ENCODE results near the gene IER5.

DNA sequence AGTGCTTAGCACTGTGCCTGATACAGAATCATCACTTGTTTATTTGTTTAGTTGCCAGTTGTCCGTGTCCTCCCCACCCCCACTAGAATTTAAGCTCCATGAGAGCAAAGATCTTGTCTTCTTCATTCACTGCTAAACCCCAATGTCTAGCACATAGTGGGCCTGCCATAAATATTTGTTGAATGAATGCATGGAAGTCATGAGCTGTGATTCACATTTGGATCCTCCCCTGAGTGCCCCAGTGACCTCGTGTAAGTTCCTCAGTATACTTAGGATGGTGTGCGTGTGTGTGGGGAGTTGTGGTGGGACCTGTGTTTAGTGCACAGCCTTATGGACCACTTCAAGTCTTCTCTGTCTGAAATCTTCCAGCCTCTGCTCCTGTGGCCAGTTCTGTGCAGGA, 23.1 kb downstream of the IER5 start:
- no peak for TF ChIP-seq EP300 (conservative IDR thresholded peaks at IDR 0.05; ENCODE audit: poor library complexity, severe bottlenecking)
- TF ChIP-seq, protein P1, sequence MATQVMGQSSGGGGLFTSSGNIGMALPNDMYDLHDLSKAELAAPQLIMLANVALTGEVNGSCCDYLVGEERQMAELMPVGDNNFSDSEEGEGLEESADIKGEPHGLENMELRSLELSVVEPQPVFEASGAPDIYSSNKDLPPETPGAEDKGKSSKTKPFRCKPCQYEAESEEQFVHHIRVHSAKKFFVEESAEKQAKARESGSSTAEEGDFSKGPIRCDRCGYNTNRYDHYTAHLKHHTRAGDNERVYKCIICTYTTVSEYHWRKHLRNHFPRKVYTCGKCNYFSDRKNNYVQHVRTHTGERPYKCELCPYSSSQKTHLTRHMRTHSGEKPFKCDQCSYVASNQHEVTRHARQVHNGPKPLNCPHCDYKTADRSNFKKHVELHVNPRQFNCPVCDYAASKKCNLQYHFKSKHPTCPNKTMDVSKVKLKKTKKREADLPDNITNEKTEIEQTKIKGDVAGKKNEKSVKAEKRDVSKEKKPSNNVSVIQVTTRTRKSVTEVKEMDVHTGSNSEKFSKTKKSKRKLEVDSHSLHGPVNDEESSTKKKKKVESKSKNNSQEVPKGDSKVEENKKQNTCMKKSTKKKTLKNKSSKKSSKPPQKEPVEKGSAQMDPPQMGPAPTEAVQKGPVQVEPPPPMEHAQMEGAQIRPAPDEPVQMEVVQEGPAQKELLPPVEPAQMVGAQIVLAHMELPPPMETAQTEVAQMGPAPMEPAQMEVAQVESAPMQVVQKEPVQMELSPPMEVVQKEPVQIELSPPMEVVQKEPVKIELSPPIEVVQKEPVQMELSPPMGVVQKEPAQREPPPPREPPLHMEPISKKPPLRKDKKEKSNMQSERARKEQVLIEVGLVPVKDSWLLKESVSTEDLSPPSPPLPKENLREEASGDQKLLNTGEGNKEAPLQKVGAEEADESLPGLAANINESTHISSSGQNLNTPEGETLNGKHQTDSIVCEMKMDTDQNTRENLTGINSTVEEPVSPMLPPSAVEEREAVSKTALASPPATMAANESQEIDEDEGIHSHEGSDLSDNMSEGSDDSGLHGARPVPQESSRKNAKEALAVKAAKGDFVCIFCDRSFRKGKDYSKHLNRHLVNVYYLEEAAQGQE (IDR thresholded peaks at IDR 0.05; ENCODE audit: borderline replicate concordance), result no peak
- TF ChIP-seq EZH2 (IDR thresholded peaks at IDR 0.05; ENCODE audit: borderline replicate concordance, insufficient read depth, low read length, poor library complexity, severe bottlenecking), result no peak
- TF ChIP-seq, protein P2, sequence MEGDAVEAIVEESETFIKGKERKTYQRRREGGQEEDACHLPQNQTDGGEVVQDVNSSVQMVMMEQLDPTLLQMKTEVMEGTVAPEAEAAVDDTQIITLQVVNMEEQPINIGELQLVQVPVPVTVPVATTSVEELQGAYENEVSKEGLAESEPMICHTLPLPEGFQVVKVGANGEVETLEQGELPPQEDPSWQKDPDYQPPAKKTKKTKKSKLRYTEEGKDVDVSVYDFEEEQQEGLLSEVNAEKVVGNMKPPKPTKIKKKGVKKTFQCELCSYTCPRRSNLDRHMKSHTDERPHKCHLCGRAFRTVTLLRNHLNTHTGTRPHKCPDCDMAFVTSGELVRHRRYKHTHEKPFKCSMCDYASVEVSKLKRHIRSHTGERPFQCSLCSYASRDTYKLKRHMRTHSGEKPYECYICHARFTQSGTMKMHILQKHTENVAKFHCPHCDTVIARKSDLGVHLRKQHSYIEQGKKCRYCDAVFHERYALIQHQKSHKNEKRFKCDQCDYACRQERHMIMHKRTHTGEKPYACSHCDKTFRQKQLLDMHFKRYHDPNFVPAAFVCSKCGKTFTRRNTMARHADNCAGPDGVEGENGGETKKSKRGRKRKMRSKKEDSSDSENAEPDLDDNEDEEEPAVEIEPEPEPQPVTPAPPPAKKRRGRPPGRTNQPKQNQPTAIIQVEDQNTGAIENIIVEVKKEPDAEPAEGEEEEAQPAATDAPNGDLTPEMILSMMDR (IDR thresholded peaks at IDR 0.05; ENCODE audit: poor library complexity, severe bottlenecking), result no peak
- TF ChIP-seq POLR2AphosphoS5 (IDR thresholded peaks at IDR 0.05), result no peak
- TF ChIP-seq SMC3 (conservative IDR thresholded peaks at IDR 0.05; ENCODE audit: poor library complexity), result no peak
- no peak for TF ChIP-seq TAF1 (IDR thresholded peaks at IDR 0.05; ENCODE audit: low read depth)
- TF ChIP-seq RAD21 (conservative IDR thresholded peaks at IDR 0.05), result no peak
- no peak for TF ChIP-seq MXI1 (conservative IDR thresholded peaks at IDR 0.05; ENCODE audit: poor library complexity, severe bottlenecking)
